IPS-15b (cell line): Measurements from ENCODE around the gene SUPT20H.

ENCODE experiments used
- H3K27me3 ChIP-seq: one replicate; pipeline ENCODE4 v1.6.1; 2013; ENCODE audit warnings: low read length; ENCODE audit not compliant: control insufficient read depth, insufficient read depth
- H3K36me3 ChIP-seq: one replicate; pipeline ENCODE4 v1.6.1; 2013; ENCODE audit warnings: low read length; ENCODE audit not compliant: control insufficient read depth, insufficient read depth
- H3K4me1 ChIP-seq: one replicate; pipeline ENCODE4 v1.6.1; 2013; ENCODE audit warnings: mild to moderate bottlenecking, low read length; ENCODE audit not compliant: control insufficient read depth, insufficient read depth
- H3K4me3 ChIP-seq: one replicate; pipeline ENCODE4 v1.5.1; 2013; ENCODE audit warnings: low read depth, low read length
- H3K9ac ChIP-seq: one replicate; pipeline ENCODE4 v1.6.1; 2013; ENCODE audit warnings: low read depth, mild to moderate bottlenecking, low read length
- H3K9me3 ChIP-seq: one replicate; pipeline ENCODE4 v1.6.1; 2013; ENCODE audit warnings: mild to moderate bottlenecking, low read length; ENCODE audit not compliant: control insufficient read depth, insufficient read depth

SUPT20H gene

DNA sequence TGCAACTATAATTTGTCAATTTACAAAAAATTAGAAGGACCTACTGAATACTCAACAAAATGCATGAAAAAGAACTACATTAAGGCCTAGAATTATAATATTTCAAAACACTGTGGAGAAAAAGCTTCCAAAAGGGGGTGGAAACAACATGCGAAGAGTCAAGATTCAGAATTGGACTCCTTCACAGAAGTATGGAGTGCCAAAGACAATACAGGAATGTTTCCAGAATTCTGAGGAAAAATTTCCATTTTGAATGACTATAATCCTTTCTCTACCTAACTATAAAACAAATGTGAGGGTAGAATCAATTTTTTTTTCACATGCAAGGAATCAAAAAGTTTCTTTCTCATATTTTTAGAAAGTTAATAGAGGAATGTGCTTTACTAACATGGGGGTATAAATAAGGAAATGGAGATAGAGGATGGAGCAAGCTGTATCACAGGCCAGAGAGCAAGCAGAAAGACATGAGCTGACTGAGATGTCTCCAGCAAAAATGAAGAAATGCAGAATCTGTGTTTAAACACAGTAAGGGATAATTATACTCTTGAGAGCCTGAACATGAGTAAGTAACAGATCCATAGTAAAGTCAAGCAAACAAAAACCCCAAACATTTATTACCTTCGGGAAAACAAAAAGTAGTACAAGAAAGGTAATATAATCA is 99.9 kb downstream of the SUPT20H start:
- Histone ChIP-seq H3K4me1 (no peaks in the 10 kb centered on the region), H3K36me3 (no peaks in the 10 kb centered on the region), H3K9ac (no peak overlapping the region), H3K9me3 (no peaks in the 10 kb centered on the region), H3K4me3 (no peak overlapping the region), H3K27me3 (no peaks in the 10 kb centered on the region)
